HepG2 (cell line): ENCODE data around the gene SPINDOC. TPM values are rescaled to one million over a fixed set of nuclear protein-coding genes. Genes with fewer than 3 reads are reported as not detected.

Source experiments
- ADNP ChIP-seq: sonication (generic); formaldehyde crosslinking; IDR thresholded peaks from 2 replicates; pipeline ENCODE4 v1.4.0; 2020; ENCODE audit warnings: missing genetic modification reagents
- ARNT ChIP-seq: fragments of 450-650 bp; IDR thresholded peaks from 2 replicates; pipeline ENCODE4 v1.6.1; 2017
- EEA1 ChIP-seq: sonication (generic); formaldehyde crosslinking; IDR thresholded peaks from 2 replicates; pipeline ENCODE4 v1.5.1; 2020; ENCODE audit warnings: mild to moderate bottlenecking, missing genetic modification reagents, borderline replicate concordance
- EED ChIP-seq: sonication (generic); formaldehyde crosslinking; IDR thresholded peaks from 2 replicates; pipeline ENCODE4 v1.5.0; 2020; ENCODE audit warnings: mild to moderate bottlenecking, missing genetic modification reagents
- MAFG ChIP-seq: sonication (generic); formaldehyde crosslinking; IDR thresholded peaks from 2 replicates; pipeline ENCODE4 v1.5.1; 2020; ENCODE audit warnings: mild to moderate bottlenecking, missing genetic modification reagents
- NFYC ChIP-seq: IDR thresholded peaks from 2 replicates; pipeline ENCODE4 v1.6.1; 2016; ENCODE audit warnings: missing genetic modification reagents, missing compliant biosample characterization
- PRPF4 ChIP-seq: fragments of 200-400 bp; formaldehyde crosslinking; IDR thresholded peaks from 2 replicates; pipeline ENCODE4 v1.6.1; 2016; ENCODE audit warnings: low read length, low read depth; ENCODE audit not compliant: poor library complexity, severe bottlenecking
- REL ChIP-seq: sonication (generic); formaldehyde crosslinking; conservative IDR thresholded peaks from 2 replicates; pipeline ENCODE4 v1.8.0; 2022; ENCODE audit warnings: mild to moderate bottlenecking, missing genetic modification reagents, moderate library complexity
- ZNF234 ChIP-seq: sonication (generic); formaldehyde crosslinking; conservative IDR thresholded peaks from 2 replicates; pipeline ENCODE4 v1.5.1; 2020; ENCODE audit warnings: mild to moderate bottlenecking, missing genetic modification reagents
- polyA plus RNA-seq, 8 experiments: library from polyadenylated mRNA; depleted of rRNA in 3 of 8; stranded (reverse) in 7 of 8; unstranded in 1 of 8; fragments of >200 nt; fragmentation: Illumina TruSeq in 4 of 8; extraction: Trizol in 4 of 8; gene quantifications; 2 replicates each; pipeline versions ENCODE4 v1.2.1 to v1.2.3, GENCODE V29; 2011 to 2016; ENCODE audit warnings: low read depth in 4 of 8, missing spikeins in 1 of 8, mixed read lengths in 1 of 8; ENCODE audit not compliant: insufficient read depth in 1 of 8
- total RNA-seq, 5 experiments: library from RNA; depleted of rRNA; stranded (reverse); fragments of >200 nt; fragmentation: Illumina TruSeq; extraction: Trizol; gene quantifications; 2 replicates each; pipeline ENCODE4 v1.2.3, GENCODE V29; 2016; ENCODE audit warnings: low read depth in 1 of 5
- TF ChIP-seq, protein P1 (sequence below): sonication (generic); formaldehyde crosslinking; conservative IDR thresholded peaks from 2 replicates; pipeline ENCODE4 v1.4.0; 2020; ENCODE audit warnings: missing genetic modification reagents
- TF ChIP-seq, protein P2 (sequence below): sonication (generic); formaldehyde crosslinking; IDR thresholded peaks from 2 replicates; pipeline ENCODE4 v1.5.0; 2020; ENCODE audit warnings: mild to moderate bottlenecking, low read depth, missing genetic modification reagents, borderline replicate concordance
- TF ChIP-seq, protein P3 (sequence below): sonication (generic); formaldehyde crosslinking; IDR thresholded peaks from 2 replicates; pipeline ENCODE4 v1.9.0; 2022; ENCODE audit warnings: low read depth, missing genetic modification reagents
- TF ChIP-seq, protein P4 (sequence below): sonication (generic); formaldehyde crosslinking; conservative IDR thresholded peaks from 2 replicates; pipeline ENCODE4 v1.4.0; 2020; ENCODE audit warnings: mild to moderate bottlenecking, missing genetic modification reagents, moderate library complexity
- TF ChIP-seq, protein P5 (sequence below): sonication (generic); formaldehyde crosslinking; IDR thresholded peaks from 2 replicates; pipeline ENCODE4 v1.8.0; 2022; ENCODE audit warnings: missing genetic modification reagents, mild to moderate bottlenecking, borderline replicate concordance
- TF ChIP-seq, protein P6 (sequence below): sonication (generic); formaldehyde crosslinking; IDR thresholded peaks from 2 replicates; pipeline ENCODE4 v1.4.0; 2020; ENCODE audit warnings: mild to moderate bottlenecking, missing genetic modification reagents, borderline replicate concordance

Gene SPINDOC
- total and polyA plus RNA-seq, 2 of the 13 experiments (the other 11 are each of a cell fraction or from before 2014, with no cell fraction given), result 21.4 to 29.9 TPM

DNA sequence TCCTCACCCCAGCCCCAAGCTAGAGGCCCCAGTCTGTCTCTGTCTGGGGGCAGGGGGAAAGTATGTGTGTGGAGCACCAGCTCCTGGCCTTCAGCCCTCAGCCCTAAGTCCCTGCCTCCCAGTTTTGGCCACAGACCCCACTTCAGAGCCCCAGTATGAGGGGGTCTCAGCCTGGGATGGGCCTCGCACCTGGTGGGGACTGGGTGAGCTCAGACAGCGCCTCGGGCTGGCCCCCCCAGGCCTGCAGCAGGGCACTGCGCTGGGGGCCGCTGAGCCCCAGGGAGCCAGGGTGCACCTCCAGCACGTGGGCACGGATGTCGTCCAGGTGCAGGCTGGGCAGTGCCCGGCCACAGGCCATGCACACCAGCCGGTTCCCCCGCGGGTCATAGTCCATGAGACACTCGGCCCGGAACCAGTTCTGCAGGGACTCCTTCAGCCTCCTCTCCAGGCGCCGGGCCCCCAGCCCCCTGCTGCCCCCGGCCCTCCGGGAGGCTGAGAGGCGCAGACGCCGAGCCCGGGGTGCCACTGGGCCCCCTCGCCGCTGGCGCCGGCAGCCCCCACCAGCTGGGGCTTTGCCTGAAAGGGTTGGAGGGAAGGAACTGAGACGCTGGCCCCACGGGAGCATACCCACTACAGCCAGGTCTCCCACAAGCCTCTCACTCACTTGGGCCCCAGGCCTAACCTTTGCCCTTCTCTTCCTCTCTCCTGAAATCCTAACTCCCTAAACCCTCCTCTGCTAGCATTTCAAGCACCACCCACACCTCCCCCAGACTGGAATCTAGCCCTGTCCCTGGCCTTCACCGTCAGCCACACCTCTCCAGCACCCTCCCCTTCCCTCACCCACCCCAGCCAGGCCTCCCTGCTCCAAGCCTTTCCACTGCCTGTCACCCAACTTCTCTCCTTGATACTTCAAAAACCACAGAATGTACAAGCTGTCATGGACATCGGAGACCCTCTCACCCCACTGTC, 48.3 kb upstream of the SPINDOC start (continued):
- TF ChIP-seq ZNF234 (no peak), PRPF4 (no peak), EED (CRISPR knock-in tag) (peak; percentile 24; the same call in 1 of the 2 replicates), ADNP (CRISPR knock-in tag) (no peak), EEA1 (CRISPR knock-in tag) (no peak), ARNT (no peak), MAFG (CRISPR knock-in tag) (no peak), REL (CRISPR knock-in tag) (no peak), NFYC (CRISPR knock-in tag) (no peak)
- TF ChIP-seq, protein P1, sequence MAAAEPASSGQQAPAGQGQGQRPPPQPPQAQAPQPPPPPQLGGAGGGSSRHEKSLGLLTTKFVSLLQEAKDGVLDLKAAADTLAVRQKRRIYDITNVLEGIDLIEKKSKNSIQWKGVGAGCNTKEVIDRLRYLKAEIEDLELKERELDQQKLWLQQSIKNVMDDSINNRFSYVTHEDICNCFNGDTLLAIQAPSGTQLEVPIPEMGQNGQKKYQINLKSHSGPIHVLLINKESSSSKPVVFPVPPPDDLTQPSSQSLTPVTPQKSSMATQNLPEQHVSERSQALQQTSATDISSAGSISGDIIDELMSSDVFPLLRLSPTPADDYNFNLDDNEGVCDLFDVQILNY (CRISPR knock-in tag), result no peak
- TF ChIP-seq, protein P2, sequence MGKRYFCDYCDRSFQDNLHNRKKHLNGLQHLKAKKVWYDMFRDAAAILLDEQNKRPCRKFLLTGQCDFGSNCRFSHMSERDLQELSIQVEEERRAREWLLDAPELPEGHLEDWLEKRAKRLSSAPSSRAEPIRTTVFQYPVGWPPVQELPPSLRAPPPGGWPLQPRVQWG, result no peak
- TF ChIP-seq, protein P3, sequence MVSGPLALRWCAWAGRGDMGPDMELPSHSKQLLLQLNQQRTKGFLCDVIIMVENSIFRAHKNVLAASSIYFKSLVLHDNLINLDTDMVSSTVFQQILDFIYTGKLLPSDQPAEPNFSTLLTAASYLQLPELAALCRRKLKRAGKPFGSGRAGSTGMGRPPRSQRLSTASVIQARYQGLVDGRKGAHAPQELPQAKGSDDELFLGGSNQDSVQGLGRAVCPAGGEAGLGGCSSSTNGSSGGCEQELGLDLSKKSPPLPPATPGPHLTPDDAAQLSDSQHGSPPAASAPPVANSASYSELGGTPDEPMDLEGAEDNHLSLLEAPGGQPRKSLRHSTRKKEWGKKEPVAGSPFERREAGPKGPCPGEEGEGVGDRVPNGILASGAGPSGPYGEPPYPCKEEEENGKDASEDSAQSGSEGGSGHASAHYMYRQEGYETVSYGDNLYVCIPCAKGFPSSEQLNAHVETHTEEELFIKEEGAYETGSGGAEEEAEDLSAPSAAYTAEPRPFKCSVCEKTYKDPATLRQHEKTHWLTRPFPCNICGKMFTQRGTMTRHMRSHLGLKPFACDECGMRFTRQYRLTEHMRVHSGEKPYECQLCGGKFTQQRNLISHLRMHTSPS (CRISPR knock-in tag), result 0 out of 2 replicates have a peak, but pooled peaks have one; percentile 46
- TF ChIP-seq, protein P4, sequence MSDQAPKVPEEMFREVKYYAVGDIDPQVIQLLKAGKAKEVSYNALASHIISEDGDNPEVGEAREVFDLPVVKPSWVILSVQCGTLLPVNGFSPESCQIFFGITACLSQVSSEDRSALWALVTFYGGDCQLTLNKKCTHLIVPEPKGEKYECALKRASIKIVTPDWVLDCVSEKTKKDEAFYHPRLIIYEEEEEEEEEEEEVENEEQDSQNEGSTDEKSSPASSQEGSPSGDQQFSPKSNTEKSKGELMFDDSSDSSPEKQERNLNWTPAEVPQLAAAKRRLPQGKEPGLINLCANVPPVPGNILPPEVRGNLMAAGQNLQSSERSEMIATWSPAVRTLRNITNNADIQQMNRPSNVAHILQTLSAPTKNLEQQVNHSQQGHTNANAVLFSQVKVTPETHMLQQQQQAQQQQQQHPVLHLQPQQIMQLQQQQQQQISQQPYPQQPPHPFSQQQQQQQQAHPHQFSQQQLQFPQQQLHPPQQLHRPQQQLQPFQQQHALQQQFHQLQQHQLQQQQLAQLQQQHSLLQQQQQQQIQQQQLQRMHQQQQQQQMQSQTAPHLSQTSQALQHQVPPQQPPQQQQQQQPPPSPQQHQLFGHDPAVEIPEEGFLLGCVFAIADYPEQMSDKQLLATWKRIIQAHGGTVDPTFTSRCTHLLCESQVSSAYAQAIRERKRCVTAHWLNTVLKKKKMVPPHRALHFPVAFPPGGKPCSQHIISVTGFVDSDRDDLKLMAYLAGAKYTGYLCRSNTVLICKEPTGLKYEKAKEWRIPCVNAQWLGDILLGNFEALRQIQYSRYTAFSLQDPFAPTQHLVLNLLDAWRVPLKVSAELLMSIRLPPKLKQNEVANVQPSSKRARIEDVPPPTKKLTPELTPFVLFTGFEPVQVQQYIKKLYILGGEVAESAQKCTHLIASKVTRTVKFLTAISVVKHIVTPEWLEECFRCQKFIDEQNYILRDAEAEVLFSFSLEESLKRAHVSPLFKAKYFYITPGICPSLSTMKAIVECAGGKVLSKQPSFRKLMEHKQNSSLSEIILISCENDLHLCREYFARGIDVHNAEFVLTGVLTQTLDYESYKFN (CRISPR knock-in tag), result peak; percentile 24; the same call in 1 of the 2 replicates
- TF ChIP-seq, protein P5, sequence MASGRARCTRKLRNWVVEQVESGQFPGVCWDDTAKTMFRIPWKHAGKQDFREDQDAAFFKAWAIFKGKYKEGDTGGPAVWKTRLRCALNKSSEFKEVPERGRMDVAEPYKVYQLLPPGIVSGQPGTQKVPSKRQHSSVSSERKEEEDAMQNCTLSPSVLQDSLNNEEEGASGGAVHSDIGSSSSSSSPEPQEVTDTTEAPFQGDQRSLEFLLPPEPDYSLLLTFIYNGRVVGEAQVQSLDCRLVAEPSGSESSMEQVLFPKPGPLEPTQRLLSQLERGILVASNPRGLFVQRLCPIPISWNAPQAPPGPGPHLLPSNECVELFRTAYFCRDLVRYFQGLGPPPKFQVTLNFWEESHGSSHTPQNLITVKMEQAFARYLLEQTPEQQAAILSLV (CRISPR knock-in tag), result no peak
- TF ChIP-seq, protein P6, sequence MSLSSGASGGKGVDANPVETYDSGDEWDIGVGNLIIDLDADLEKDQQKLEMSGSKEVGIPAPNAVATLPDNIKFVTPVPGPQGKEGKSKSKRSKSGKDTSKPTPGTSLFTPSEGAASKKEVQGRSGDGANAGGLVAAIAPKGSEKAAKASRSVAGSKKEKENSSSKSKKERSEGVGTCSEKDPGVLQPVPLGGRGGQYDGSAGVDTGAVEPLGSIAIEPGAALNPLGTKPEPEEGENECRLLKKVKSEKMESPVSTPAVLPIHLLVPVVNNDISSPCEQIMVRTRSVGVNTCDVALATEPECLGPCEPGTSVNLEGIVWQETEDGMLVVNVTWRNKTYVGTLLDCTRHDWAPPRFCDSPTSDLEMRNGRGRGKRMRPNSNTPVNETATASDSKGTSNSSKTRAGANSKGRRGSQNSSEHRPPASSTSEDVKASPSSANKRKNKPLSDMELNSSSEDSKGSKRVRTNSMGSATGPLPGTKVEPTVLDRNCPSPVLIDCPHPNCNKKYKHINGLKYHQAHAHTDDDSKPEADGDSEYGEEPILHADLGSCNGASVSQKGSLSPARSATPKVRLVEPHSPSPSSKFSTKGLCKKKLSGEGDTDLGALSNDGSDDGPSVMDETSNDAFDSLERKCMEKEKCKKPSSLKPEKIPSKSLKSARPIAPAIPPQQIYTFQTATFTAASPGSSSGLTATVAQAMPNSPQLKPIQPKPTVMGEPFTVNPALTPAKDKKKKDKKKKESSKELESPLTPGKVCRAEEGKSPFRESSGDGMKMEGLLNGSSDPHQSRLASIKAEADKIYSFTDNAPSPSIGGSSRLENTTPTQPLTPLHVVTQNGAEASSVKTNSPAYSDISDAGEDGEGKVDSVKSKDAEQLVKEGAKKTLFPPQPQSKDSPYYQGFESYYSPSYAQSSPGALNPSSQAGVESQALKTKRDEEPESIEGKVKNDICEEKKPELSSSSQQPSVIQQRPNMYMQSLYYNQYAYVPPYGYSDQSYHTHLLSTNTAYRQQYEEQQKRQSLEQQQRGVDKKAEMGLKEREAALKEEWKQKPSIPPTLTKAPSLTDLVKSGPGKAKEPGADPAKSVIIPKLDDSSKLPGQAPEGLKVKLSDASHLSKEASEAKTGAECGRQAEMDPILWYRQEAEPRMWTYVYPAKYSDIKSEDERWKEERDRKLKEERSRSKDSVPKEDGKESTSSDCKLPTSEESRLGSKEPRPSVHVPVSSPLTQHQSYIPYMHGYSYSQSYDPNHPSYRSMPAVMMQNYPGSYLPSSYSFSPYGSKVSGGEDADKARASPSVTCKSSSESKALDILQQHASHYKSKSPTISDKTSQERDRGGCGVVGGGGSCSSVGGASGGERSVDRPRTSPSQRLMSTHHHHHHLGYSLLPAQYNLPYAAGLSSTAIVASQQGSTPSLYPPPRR (CRISPR knock-in tag), result no peak
